Measurements from ENCODE around the gene SAMD13. TPM values are rescaled to one million over a fixed set of nuclear protein-coding genes. Genes with fewer than 3 reads are reported as not detected.

The SAMD13 gene
- total RNA-seq, 1 experiment from 2014 or later, result 2.2 TPM

DNA sequence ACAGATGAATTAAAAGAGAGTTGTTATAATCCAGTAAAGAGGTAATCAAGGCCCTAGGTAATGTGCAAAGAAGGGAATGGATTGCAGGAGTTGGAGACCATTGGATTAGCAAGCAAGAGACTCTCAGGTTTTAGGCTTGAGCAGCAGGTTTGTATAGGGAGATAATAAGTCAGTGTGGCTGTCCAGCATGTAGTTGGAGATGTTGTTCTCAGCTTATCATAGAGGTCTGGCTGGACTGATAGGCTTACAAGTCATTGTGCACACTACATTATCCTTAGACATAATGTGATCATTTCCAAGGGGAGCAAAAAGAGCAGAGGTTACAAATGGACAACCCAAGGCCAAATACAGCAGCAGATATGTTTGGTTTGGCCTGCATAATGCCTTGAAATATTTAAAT is 45.9 kb upstream of the SAMD13 start:
- peak overlapping the region; percentile 39; the same call in 1 of the 2 replicates for H3K27ac ChIP-seq (ENCODE audit: low read length)
- TF ChIP-seq CTCF (IDR thresholded peaks at IDR 0.05) (no peak), SIN3A (IDR thresholded peaks at IDR 0.05; ENCODE audit: borderline replicate concordance, insufficient read depth, low read depth, low read length) (no peak), POLR2AphosphoS5 (IDR thresholded peaks at IDR 0.05; ENCODE audit: low read depth, low read length) (no peak), TCF7L2 (IDR thresholded peaks at IDR 0.05; ENCODE audit: low read depth, low read length) (no peak)
- intact Hi-C loops (cut with micrococcal nuclease; ENCODE audit: unreplicated experiment) (no loop called here), in situ Hi-C loops (cut with HindIII; ENCODE audit: low pct_unique_long_range_greater_than_20kb, low sequenced_read_pairs) (no loop called here)
- no peaks in the 10 kb centered on the region for H3K36me3 ChIP-seq (ENCODE audit: control insufficient read depth, insufficient read depth, low read length)
- ChIA-PET CTCF (no interaction called here), POLR2A (no interaction called here)
- no peak overlapping the region for H3K4me3 ChIP-seq (ENCODE audit: low read depth in 2 of 2, low read length in 2 of 2)
- no peaks in the 10 kb centered on the region for H3K27me3 ChIP-seq (ENCODE audit: control insufficient read depth, insufficient read depth, low read length)
- DNase-seq (ENCODE audit: low read depth, low spot score), result no peak
- BruUV-seq (replicated peaks), result no TSS peak
- H3K4me1 ChIP-seq (ENCODE audit: control insufficient read depth, insufficient read depth, low read length), result peaks cover 23% of the 10 kb centered on the region
- ATAC-seq, result no peak
- H3K9me3 ChIP-seq (ENCODE audit: control insufficient read depth, insufficient read depth, low read depth, low read length), result peaks cover 10% of the 10 kb centered on the region

- Histone ChIP-seq H3K4me1 (ENCODE audit: control insufficient read depth, insufficient read depth, low read length) (peaks cover 28% of the 10 kb centered on the region), H3K27ac (ENCODE audit: low read length) (no peak overlapping the region; the same call in 1 of the 2 replicates), H3K36me3 (ENCODE audit: control insufficient read depth, insufficient read depth, low read length) (no peaks in the 10 kb centered on the region), H3K4me3 (ENCODE audit: low read depth in 2 of 2, low read length in 2 of 2) (no peak overlapping the region), H3K27me3 (ENCODE audit: control insufficient read depth, insufficient read depth, low read length) (no peaks in the 10 kb centered on the region), H3K9me3 (ENCODE audit: control insufficient read depth, insufficient read depth, low read depth, low read length) (no peaks in the 10 kb centered on the region)
- CTCF ChIA-PET, result no interaction called here
- no peak for TF ChIP-seq CTCF (IDR thresholded peaks at IDR 0.05)
- no peak for TF ChIP-seq TCF7L2 (IDR thresholded peaks at IDR 0.05; ENCODE audit: low read depth, low read length)
- TF ChIP-seq SIN3A (IDR thresholded peaks at IDR 0.05; ENCODE audit: borderline replicate concordance, insufficient read depth, low read depth, low read length), result no peak
- TF ChIP-seq POLR2AphosphoS5 (IDR thresholded peaks at IDR 0.05; ENCODE audit: low read depth, low read length), result no peak
- TF ChIP-seq REST (IDR thresholded peaks at IDR 0.05; ENCODE audit: insufficient read depth in 1 of 2, low read depth in 2 of 2, low read length in 1 of 2), result no peak
- intact Hi-C loops (cut with micrococcal nuclease; ENCODE audit: unreplicated experiment) (no loop called here), in situ Hi-C loops (cut with HindIII; ENCODE audit: low pct_unique_long_range_greater_than_20kb, low sequenced_read_pairs) (no loop called here)
- ATAC-seq (no peak), DNase-seq (ENCODE audit: low read depth, low spot score) (no peak)
- POLR2A ChIA-PET, result no interaction called here
- BruUV-seq (replicated peaks), result no TSS peak
Observed at GRCh38 chr1:84257617-84258016, 43.9 kb upstream of the SAMD13 start.

Measured in Panc1 (cell line).